Gastrocnemius medialis (tissue), 4 donors: ENCODE measurements around the gene NADK. TPM values are rescaled to one million over a fixed set of nuclear protein-coding genes. Genes with fewer than 3 reads are reported as not detected.

Source experiments
- ATAC-seq, 2 donors: fragments of 150-250 bp; one replicate each; pipeline ENCODE4 v1.9.1; 2016
- DNase-seq, 2 donors: peaks; one replicate each; pipeline ENCODE4 v3.0.0-alpha.2; 2019
- H3K27ac ChIP-seq, 4 donors: fragments of 200-600 bp; sonication (generic); 1 replicate in 1 of 4; 2 replicates in 3 of 4; pipeline ENCODE4 v1.5.1; 2016 to 2018; ENCODE audit warnings: mild to moderate bottlenecking in 2 of 4, moderate library complexity in 1 of 4
- H3K27me3 ChIP-seq, 3 donors: fragments of 200-600 bp; sonication (generic) in 2 of 3; 1 replicate in 1 of 3; 2 replicates in 2 of 3; pipeline versions ENCODE4 v1.5.1 to v1.6.0; 2016 to 2019; ENCODE audit warnings: mild to moderate bottlenecking in 1 of 3, moderate library complexity in 1 of 3
- H3K36me3 ChIP-seq, 2 donors: fragments of 200-600 bp; sonication (generic) in 1 of 2; one replicate each; pipeline ENCODE4 v1.5.1; 2017 to 2018
- H3K4me1 ChIP-seq, 2 donors: fragments of 200-600 bp; sonication (generic) in 1 of 2; one replicate each; pipeline ENCODE4 v1.5.1; 2016 to 2017; ENCODE audit warnings: mild to moderate bottlenecking in 2 of 2
- H3K4me3 ChIP-seq, 4 donors: fragments of 200-600 bp; sonication (generic) in 3 of 4; 1 replicate in 1 of 4; 2 replicates in 3 of 4; pipeline ENCODE4 v1.5.1; 2016 to 2019; ENCODE audit warnings: mild to moderate bottlenecking in 2 of 4
- H3K9me3 ChIP-seq, 3 donors: fragments of 200-600 bp; sonication (generic) in 2 of 3; 1 replicate in 1 of 3; 2 replicates in 2 of 3; pipeline ENCODE4 v1.5.1; 2016 to 2019
- POLR2A ChIP-seq, 2 donors: fragments of 450-650 bp; IDR thresholded peaks; one replicate each; pipeline ENCODE4 v1.6.1; 2017; ENCODE audit warnings: antibody characterized with exemption in 2 of 2, mild to moderate bottlenecking in 2 of 2, moderate library complexity in 2 of 2
- in situ Hi-C, 4 donors: fragments of 200-750 bp; cut with MboI; loops; one replicate each; pipeline versions ENCODE4 v1.15.0 to v1.8.0; 2017; ENCODE audit warnings: low sequenced_read_pairs in 4 of 4
- intact Hi-C: fragments of 100-400 bp; cut with DNase I; formaldehyde crosslinking; loops from one replicate; pipeline ENCODE4 v1.15.1; 2023; ENCODE audit warnings: low total_unique reads
- total RNA-seq, 4 donors: library from RNA; depleted of rRNA; stranded (reverse); fragments of >200 nt; gene quantifications; one replicate each; pipeline versions ENCODE4 v1.1.0 to v1.2.3, GENCODE V29; 2016
- TF ChIP-seq, protein P1 (sequence below), 5 experiments: fragments of 450-650 bp in 3 of 5; fragments of 200-600 bp in 2 of 5; sonication (generic) in 2 of 5; IDR thresholded peaks in 4 of 5; conservative IDR thresholded peaks in 1 of 5; 1 replicate in 4 of 5; 2 replicates in 1 of 5; pipeline ENCODE4 v1.5.1; 2016 to 2019; ENCODE audit warnings: antibody characterized with exemption in 5 of 5, mild to moderate bottlenecking in 3 of 5, moderate library complexity in 3 of 5

The NADK gene
- total RNA-seq, 4 donors from 2014 or later, result 20.1 to 33.1 (median 32.5) TPM

GRCh38 chr1:1779691-1780597, 1.7 kb upstream of the NADK start:
- peak in 1 of 2 donors; percentile 61 for DNase-seq
- Histone ChIP-seq H3K9me3 (no peaks in the 10 kb centered on the region), H3K36me3 (no peaks in the 10 kb centered on the region), H3K27ac (peak overlapping the region; percentile 47 to 99 (median 94)), H3K27me3 (no peaks in the 10 kb centered on the region), H3K4me3 (peak overlapping the region in 1 of 4 donors; percentile 79), H3K4me1 (peaks cover 45 to 57% of the 10 kb centered on the region in 2 donors)
- intact Hi-C loops (no loop called here), in situ Hi-C loops (loop anchor here in 1 of 4 donors (10.0 kb wide), 1 partner anchor 105 kb away; no protein-coding TSS in a partner anchor)
- no peak for TF ChIP-seq POLR2A (IDR thresholded peaks at IDR 0.05)
- TF ChIP-seq, protein P1, sequence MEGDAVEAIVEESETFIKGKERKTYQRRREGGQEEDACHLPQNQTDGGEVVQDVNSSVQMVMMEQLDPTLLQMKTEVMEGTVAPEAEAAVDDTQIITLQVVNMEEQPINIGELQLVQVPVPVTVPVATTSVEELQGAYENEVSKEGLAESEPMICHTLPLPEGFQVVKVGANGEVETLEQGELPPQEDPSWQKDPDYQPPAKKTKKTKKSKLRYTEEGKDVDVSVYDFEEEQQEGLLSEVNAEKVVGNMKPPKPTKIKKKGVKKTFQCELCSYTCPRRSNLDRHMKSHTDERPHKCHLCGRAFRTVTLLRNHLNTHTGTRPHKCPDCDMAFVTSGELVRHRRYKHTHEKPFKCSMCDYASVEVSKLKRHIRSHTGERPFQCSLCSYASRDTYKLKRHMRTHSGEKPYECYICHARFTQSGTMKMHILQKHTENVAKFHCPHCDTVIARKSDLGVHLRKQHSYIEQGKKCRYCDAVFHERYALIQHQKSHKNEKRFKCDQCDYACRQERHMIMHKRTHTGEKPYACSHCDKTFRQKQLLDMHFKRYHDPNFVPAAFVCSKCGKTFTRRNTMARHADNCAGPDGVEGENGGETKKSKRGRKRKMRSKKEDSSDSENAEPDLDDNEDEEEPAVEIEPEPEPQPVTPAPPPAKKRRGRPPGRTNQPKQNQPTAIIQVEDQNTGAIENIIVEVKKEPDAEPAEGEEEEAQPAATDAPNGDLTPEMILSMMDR (IDR thresholded peaks at IDR 0.05 in 4 of 5, conservative IDR thresholded peaks at IDR 0.05 in 1 of 5), result no peak
- no peak for ATAC-seq

DNA sequence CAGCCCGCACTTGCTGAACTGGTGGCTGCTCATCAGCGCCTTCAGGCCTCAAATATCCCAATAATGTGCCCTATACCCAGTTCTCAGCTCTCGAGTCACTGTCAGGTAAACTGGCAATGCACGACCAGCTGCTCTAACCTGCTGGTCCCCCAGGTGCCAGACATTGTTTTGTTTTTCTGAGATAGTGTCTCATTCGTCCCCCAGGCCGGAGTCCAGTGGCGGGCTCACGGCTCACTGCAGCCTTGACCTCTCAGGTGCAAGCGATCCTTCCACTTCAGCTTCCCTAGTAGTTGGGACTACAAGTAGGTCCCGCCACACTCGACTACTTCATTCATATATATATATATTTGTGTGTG, 1.0 kb upstream of the NADK start:
- no peak for DNase-seq
- in situ Hi-C loops (no loop called here), intact Hi-C loops (no loop called here)
- Histone ChIP-seq H3K36me3 (no peaks in the 10 kb centered on the region), H3K27ac (peak overlapping the region; percentile 59 to 99 (median 94)), H3K9me3 (no peaks in the 10 kb centered on the region), H3K4me1 (peaks cover 47 to 64% of the 10 kb centered on the region in 2 donors), H3K27me3 (no peaks in the 10 kb centered on the region), H3K4me3 (peak overlapping the region in 3 of 4 donors; percentile 79 to 95 (median 92))
- ATAC-seq, result no peak
- TF ChIP-seq, protein P1 (IDR thresholded peaks at IDR 0.05 in 4 of 5, conservative IDR thresholded peaks at IDR 0.05 in 1 of 5), result no peak
- TF ChIP-seq POLR2A (IDR thresholded peaks at IDR 0.05), result no peak

DNA sequence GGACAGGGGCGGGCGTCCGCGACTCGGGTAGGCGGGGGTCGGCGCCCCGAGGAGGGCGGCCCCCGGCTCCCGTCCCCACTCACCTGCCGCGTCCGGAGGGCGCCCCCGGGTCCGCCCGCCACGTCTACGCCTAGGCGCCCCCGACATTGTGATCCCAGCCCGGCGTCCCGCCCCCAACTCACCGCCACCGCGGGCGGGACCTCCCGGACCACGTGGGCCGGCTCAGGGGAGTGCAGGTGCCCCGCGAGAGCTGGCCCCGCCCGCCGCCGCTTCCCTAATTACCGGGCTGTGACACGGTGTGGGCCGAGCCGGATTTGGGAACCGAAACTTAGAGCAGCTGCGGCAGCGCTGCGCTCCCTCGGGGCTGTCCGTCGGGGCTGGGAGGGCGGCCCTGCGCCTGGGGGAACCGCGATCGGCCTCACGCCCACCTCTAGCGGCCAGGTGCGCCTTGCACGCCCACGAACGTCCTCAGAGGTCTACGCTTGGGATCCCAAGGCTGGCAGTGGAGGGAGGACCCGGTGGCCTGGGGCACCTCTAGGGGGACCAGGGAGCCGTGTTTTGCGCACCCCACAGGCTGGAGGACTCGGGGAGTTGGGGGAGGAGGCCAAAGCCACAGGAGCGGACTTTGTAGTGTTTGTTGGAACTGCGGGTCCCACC, 521 bp upstream of the NADK start:
- in situ Hi-C loops, result no loop called here
- TF ChIP-seq, protein P1 (IDR thresholded peaks at IDR 0.05 in 4 of 5, conservative IDR thresholded peaks at IDR 0.05 in 1 of 5), result peak in 1 of 5 experiments; percentile 26
- TF ChIP-seq POLR2A (IDR thresholded peaks at IDR 0.05), result no peak

GRCh38 chr1:1777583-1777899, 729 bp downstream of the NADK start:
- H3K27ac ChIP-seq, result peak overlapping the region; percentile 89 to 99 (median 94)
- DNase-seq, result peak in 1 of 2 donors; percentile 61
- ATAC-seq, result peak; percentile 50 to 63
- H3K27me3 ChIP-seq, result no peaks in the 10 kb centered on the region
- TF ChIP-seq, protein P1 (IDR thresholded peaks at IDR 0.05 in 4 of 5, conservative IDR thresholded peaks at IDR 0.05 in 1 of 5), result no peak
- no peak for TF ChIP-seq POLR2A (IDR thresholded peaks at IDR 0.05)
- no peaks in the 10 kb centered on the region for H3K9me3 ChIP-seq
- in situ Hi-C loops (no loop called here), intact Hi-C loops (loop anchor here (2.0 kb wide), 1 partner anchor 131 kb away; no protein-coding TSS in a partner anchor)
- H3K36me3 ChIP-seq, result peaks cover 0 to 3% of the 10 kb centered on the region in 2 donors
- peaks cover 45 to 56% of the 10 kb centered on the region in 2 donors for H3K4me1 ChIP-seq
- peak overlapping the region; percentile 79 to 95 (median 86) for H3K4me3 ChIP-seq

More for the DNA sequence above, 521 bp upstream of the NADK start:
- Histone ChIP-seq H3K36me3 (no peaks in the 10 kb centered on the region), H3K4me1 (peaks cover 47 to 65% of the 10 kb centered on the region in 2 donors), H3K4me3 (peak overlapping the region; percentile 56 to 95 (median 86)), H3K9me3 (no peaks in the 10 kb centered on the region), H3K27ac (peak overlapping the region; percentile 59 to 99 (median 94)), H3K27me3 (no peaks in the 10 kb centered on the region)
- intact Hi-C loops, result loop anchor here (1.0 kb wide), 2 partner anchors 23 to 113 kb away; partner anchors contain the start of gene GNB1
- peak in 1 of 2 donors; percentile 61 for DNase-seq
- ATAC-seq, result peak; percentile 27 to 39
